Astrocyte (in vitro differentiated cells and primary cell): ENCODE data around the gene LDLRAD1.

ENCODE experiments used
- CTCF ChIP-seq: IDR thresholded peaks from 2 replicates; pipeline ENCODE4 v1.5.1; 2011; ENCODE audit warnings: low read depth, mild to moderate bottlenecking, inconsistent platforms, low read length, moderate library complexity; ENCODE audit not compliant: insufficient read depth
- EZH2 ChIP-seq: IDR thresholded peaks from 2 replicates; pipeline ENCODE4 v1.6.1; 2012; ENCODE audit warnings: mild to moderate bottlenecking, low read length, inconsistent platforms; ENCODE audit not compliant: insufficient read depth

GRCh38 chr1:53986458-53986857 lies 31.5 kb downstream of the LDLRAD1 start:
- TF ChIP-seq CTCF (no peak), EZH2 (no peak)
